ENCODE data around the gene ZDHHC3. TPM values are rescaled to one million over a fixed set of nuclear protein-coding genes. Genes with fewer than 3 reads are reported as not detected.

The ZDHHC3 gene
- total RNA-seq (2022; extraction: Qiagen RNA extraction), result 37.8 to 40.0 TPM (median 39.3 TPM) in 5 replicates

DNA sequence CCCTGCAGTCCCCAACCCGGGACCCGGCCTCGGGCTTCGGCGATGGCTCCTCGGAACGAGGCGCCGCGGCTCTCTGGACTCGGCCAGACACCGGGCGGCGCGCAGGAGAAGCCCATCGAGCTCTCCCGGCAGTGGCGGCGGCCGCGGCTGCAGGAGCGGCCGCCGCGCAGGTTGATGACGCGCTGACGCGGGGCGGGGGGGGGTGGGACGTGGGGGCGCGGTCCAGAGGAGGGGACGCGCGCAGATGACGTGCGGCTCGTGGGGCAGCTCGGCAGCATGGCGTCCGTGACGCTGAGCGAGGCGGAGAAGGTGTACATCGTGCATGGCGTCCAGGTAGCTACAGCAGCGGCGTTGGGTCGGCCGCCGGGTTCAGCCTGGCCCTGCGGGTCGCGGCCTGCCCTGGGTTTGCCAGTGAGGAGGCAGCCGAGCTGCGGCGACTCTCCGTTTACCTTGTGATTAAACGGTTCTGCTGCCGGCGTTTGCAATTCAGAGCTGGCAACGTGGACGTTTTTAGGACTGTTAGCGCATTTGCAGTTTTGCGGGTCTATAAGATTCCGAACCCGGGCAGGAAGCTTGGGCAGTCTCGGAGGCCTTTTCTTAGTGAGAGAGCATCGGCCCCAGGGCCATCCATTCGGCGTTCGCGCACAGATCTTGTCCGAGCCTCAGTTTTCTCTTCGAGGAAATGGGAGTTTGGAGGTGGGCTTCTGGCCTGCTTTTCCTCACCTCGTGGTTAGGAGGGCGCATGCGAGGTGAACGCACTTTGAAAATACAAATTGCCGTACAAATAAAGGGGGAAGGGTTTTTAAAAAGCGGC, at the start of gene ZDHHC3, which contains the start of gene EXOSC7:
ZDHHC3 (minus strand) TSS at position 173 of the 814 bp plus-strand sequence. CDS start 16,738 bp downstream, outside the sequence.
EXOSC7 (plus strand) TSS at position 243 of the 814 bp plus-strand sequence; CDS start at position 277, 34 bp downstream.

Other genes starting within 250 kb of the ZDHHC3 start
- gene ZNF501, start 246.5 kb downstream of the ZDHHC3 start, total RNA-seq (2022; extraction: Qiagen RNA extraction), result not detected in 5 replicates
- 11.1 to 15.6 TPM (median 14.7 TPM) in 5 replicates for gene KIAA1143, start 214.6 kb downstream of the ZDHHC3 start, total RNA-seq (2022; extraction: Qiagen RNA extraction)
- 7.3 to 13.8 TPM (median 8.1 TPM) in 5 replicates for gene KIF15, start 214.4 kb downstream of the ZDHHC3 start, total RNA-seq (2022; extraction: Qiagen RNA extraction)
- 6.7 to 11.9 TPM (median 10.4 TPM) in 5 replicates for gene TMEM42, start 114.3 kb downstream of the ZDHHC3 start, total RNA-seq (2022; extraction: Qiagen RNA extraction)
- gene TGM4, start 101.6 kb downstream of the ZDHHC3 start, total RNA-seq (2022; extraction: Qiagen RNA extraction), result 0.03 to 0.10 TPM (median 0.04 TPM) in 5 replicates
- gene EXOSC7, start 70 bp upstream of the ZDHHC3 start, total RNA-seq (2022; extraction: Qiagen RNA extraction), result 44.5 to 54.2 TPM (median 47.4 TPM) in 5 replicates
- not detected in 5 replicates for gene CLEC3B, start 50.1 kb upstream of the ZDHHC3 start, total RNA-seq (2022; extraction: Qiagen RNA extraction)
- 10.5 to 12.8 TPM (median 12.0 TPM) in 5 replicates for gene CDCP1, start 170.2 kb upstream of the ZDHHC3 start, total RNA-seq (2022; extraction: Qiagen RNA extraction)

Data from A549 treated with CORT108297 at 1 μM for 4 hours (cell line).